ENCODE results near the gene RALGAPA2. TPM values are rescaled to one million over a fixed set of nuclear protein-coding genes. Genes with fewer than 3 reads are reported as not detected.

RALGAPA2 gene
- total RNA-seq, 2 donors from 2014 or later, result 36.5 to 53.2 TPM

DNA sequence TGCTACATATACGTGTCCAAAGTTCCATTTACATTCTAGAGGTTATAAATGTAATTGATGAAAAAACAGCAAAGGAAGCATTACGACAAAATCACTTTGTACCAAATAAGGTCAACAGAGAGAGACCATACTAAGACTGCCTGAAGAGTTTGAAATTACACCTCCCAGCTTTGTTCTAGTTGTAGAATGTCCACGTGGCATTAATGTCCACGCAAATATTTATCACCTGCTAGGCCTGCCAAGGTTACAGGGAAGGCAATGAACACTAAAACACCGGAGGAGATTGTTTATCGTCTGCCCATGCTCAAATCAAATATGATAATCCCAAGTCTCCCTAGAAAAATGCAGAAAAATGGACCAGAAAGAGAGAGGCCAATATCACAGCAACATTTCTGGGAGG is 6.2 kb downstream of the RALGAPA2 start:
- Histone ChIP-seq H3K4me1 (replicated peaks) (no peaks in the 10 kb centered on the region), H3K36me3 (no peaks in the 10 kb centered on the region), H3K9me3 (no peaks in the 10 kb centered on the region), H3K4me3 (no peak overlapping the region), H3K27ac (peak overlapping the region; percentile 8 to 39), H3K27me3 (replicated peaks; ENCODE audit: insufficient read depth) (no peaks in the 10 kb centered on the region)
- peak; percentile 63 for TF ChIP-seq POLR2AphosphoS5 (IDR thresholded peaks at IDR 0.05)
- TF ChIP-seq, protein P1, sequence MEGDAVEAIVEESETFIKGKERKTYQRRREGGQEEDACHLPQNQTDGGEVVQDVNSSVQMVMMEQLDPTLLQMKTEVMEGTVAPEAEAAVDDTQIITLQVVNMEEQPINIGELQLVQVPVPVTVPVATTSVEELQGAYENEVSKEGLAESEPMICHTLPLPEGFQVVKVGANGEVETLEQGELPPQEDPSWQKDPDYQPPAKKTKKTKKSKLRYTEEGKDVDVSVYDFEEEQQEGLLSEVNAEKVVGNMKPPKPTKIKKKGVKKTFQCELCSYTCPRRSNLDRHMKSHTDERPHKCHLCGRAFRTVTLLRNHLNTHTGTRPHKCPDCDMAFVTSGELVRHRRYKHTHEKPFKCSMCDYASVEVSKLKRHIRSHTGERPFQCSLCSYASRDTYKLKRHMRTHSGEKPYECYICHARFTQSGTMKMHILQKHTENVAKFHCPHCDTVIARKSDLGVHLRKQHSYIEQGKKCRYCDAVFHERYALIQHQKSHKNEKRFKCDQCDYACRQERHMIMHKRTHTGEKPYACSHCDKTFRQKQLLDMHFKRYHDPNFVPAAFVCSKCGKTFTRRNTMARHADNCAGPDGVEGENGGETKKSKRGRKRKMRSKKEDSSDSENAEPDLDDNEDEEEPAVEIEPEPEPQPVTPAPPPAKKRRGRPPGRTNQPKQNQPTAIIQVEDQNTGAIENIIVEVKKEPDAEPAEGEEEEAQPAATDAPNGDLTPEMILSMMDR (IDR thresholded peaks at IDR 0.05), result no peak
- WGBS, result 37% methylated on average over 6 of the region's 6 CpGs
- peak; percentile 35 for DNase-seq (ENCODE audit: low spot score)
- intact Hi-C loops (cut with DNase I), result no loop called here

DNA sequence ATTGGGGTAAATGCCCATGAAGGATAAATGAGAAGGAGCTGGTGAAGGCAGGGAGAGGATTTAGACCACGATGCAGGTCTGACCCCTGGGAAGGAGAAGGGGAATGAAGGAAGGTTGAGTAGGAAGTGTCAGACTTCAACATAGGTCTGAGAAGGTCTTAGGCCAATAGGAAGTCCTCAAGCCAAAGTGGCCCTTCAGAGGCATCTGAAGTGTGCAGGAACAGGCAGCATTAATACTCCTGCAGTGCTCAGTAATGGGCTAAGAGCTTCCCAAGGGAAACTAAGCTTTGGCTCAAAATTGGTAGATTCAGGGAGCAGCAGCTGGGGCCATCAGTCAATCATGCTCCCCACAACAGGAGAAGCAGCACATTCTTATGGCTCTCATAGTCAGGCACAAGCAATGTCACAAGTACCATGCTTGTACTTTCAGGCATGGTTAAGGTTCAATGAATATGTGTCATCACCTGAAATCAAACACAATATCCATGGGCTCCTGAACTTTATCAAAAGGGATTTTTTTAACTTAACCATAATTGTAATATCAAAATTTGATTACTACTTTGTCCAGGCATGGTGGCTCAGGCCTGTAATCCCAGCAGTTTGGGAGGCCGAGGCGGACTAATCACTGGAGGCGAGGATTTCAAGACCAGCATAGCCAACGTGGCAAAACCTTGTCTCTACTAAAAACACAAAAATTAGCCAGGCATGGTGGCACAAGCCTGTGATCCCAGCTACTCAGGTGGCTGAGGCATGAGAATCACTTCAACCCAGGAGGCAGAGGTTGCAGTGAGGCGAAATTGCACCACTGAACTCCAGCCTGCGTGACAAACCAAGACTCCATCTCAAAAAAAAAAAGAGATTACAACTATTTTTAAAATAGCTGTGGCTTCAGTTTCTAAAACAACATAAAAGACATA is 9.9 kb downstream of the RALGAPA2 start:
- no peak overlapping the region for H3K4me3 ChIP-seq
- no peak for DNase-seq (ENCODE audit: low spot score)
- intact Hi-C loops (cut with DNase I), result no loop called here
- no peak for TF ChIP-seq POLR2AphosphoS5 (IDR thresholded peaks at IDR 0.05)
- no peak for TF ChIP-seq POLR2A (IDR thresholded peaks at IDR 0.05)
- TF ChIP-seq, protein P1 (IDR thresholded peaks at IDR 0.05), result no peak
- no peak overlapping the region for H3K27ac ChIP-seq
- H3K9me3 ChIP-seq, result no peaks in the 10 kb centered on the region
- no peaks in the 10 kb centered on the region for H3K27me3 ChIP-seq (replicated peaks; ENCODE audit: insufficient read depth)
- no peaks in the 10 kb centered on the region for H3K36me3 ChIP-seq
- 94% methylated on average over 7 of the region's 7 CpGs for WGBS
- no peaks in the 10 kb centered on the region for H3K4me1 ChIP-seq (replicated peaks)

DNA sequence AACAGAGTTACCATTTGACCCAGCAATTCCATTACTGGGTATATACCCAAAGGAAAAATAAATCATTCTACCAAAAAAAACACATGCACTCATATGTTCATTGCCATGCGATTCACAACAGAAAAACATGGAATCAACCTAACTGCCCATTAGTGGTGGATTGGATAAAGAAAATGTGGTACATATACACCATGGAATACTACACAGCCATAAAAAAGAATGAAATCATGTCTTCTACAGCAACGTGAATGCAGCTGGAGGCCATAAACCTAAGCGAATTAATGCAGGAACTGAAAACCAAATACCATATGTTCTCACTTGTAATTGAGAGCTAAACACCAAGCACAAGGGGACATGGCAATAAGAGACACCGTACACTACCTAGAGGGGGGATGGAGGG is 12.5 kb downstream of the RALGAPA2 start:
- intact Hi-C loops (cut with DNase I), result no loop called here
- Histone ChIP-seq H3K9me3 (no peaks in the 10 kb centered on the region), H3K27me3 (replicated peaks; ENCODE audit: insufficient read depth) (no peaks in the 10 kb centered on the region), H3K4me1 (replicated peaks) (no peaks in the 10 kb centered on the region), H3K4me3 (no peak overlapping the region), H3K27ac (no peak overlapping the region), H3K36me3 (no peaks in the 10 kb centered on the region)
- no peak for TF ChIP-seq POLR2A (IDR thresholded peaks at IDR 0.05)
- TF ChIP-seq, protein P1 (IDR thresholded peaks at IDR 0.05), result no peak
- no peak for TF ChIP-seq POLR2AphosphoS5 (IDR thresholded peaks at IDR 0.05)
- WGBS, result 90% methylated on average over 4 of the region's 4 CpGs
- no peak for DNase-seq (ENCODE audit: low spot score)

DNA sequence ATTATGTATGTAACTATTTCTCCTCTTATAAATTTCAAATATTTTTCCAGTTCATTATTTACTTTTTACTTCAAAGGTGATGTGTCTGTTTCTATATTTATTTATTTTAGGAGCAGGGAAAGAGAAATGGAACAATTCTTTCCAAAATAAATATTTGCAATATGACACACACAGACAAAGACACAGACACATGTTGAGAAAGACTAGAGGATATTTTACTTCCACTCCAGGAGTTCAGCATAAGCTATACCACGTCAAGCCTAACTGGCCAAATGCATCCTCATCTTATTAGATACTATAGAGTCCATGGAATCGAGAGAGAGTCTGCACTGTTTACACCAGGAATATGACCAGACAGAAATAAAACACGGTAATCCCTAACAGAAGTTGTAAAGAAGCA is 13.3 kb downstream of the RALGAPA2 start:
- 49% methylated on average over 3 of the region's 3 CpGs for WGBS
- Histone ChIP-seq H3K27me3 (replicated peaks; ENCODE audit: insufficient read depth) (no peaks in the 10 kb centered on the region), H3K4me3 (no peak overlapping the region), H3K27ac (no peak overlapping the region), H3K36me3 (no peaks in the 10 kb centered on the region), H3K9me3 (no peaks in the 10 kb centered on the region), H3K4me1 (replicated peaks) (no peaks in the 10 kb centered on the region)
- no peak for DNase-seq (ENCODE audit: low spot score)
- intact Hi-C loops (cut with DNase I), result no loop called here
- no peak for TF ChIP-seq POLR2A (IDR thresholded peaks at IDR 0.05)
- TF ChIP-seq POLR2AphosphoS5 (IDR thresholded peaks at IDR 0.05), result peak; percentile 24

DNA sequence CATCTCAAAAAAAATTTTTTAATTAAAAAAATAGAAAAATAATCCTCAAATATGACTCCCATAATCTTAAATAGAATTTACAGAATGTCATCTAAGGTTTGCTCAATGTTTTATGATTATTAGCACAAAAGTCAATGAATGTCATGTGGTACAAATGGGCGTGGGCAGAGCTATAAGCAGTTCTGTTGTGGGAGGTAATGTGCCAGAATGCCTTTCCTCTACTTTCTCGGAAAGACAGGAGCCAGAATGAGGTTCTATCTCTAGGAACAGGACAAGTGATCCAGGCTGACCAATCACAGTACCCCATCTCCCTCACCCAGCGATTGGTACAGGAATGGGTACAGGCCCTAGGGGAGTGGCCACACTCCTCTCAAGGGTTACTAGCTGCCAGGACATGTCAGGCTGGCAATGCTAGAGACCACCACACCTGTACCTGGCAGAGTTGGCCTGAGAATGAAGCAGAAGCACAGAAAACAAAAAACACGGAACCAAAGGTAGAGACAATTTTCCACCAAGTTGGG is 15.1 kb downstream of the RALGAPA2 start:
- Histone ChIP-seq H3K27ac (peak overlapping the region in 1 of 2 donors; percentile 18), H3K36me3 (no peaks in the 10 kb centered on the region), H3K9me3 (no peaks in the 10 kb centered on the region), H3K4me3 (no peak overlapping the region), H3K4me1 (replicated peaks) (peaks cover 6% of the 10 kb centered on the region), H3K27me3 (replicated peaks; ENCODE audit: insufficient read depth) (no peaks in the 10 kb centered on the region)
- DNase-seq (ENCODE audit: low spot score), result peak; percentile 17
- intact Hi-C loops (cut with DNase I), result no loop called here
- TF ChIP-seq, protein P1 (IDR thresholded peaks at IDR 0.05), result no peak
- TF ChIP-seq POLR2AphosphoS5 (IDR thresholded peaks at IDR 0.05), result peak; percentile 19
- TF ChIP-seq POLR2A (IDR thresholded peaks at IDR 0.05), result no peak
- WGBS, result 75% methylated on average over 4 of the region's 4 CpGs
